HG03520 (cell line): ENCODE results near the gene ATF1.
"Not testable (repeated sequence)": the region's sequence is repeated elsewhere in the genome, so short reads cannot be mapped to it uniquely, and the experiment has no call there.

Source experiments
- ATAC-seq: cut with Tn5 transposase; IDR thresholded peaks from one replicate; pipeline ENCODE4 v1.9.1; 2021; ENCODE audit warnings: mild to moderate bottlenecking, moderate library complexity; ENCODE audit not compliant: unreplicated experiment

The ATF1 gene

GRCh38 chr12:50855218-50855617 is 91.3 kb downstream of the ATF1 start:
- ATAC-seq, result not testable (repeated sequence)

GRCh38 chr12:50855679-50856078 is 91.8 kb downstream of the ATF1 start:
- not testable (repeated sequence) for ATAC-seq

GRCh38 chr12:50859621-50860310 is 95.9 kb downstream of the ATF1 start:
- ATAC-seq, result no peak

GRCh38 chr12:50862316-50862715 is 98.4 kb downstream of the ATF1 start:
- ATAC-seq, result no peak

- no peak for ATAC-seq
Measured at GRCh38 chr12:50865266-50865665, 101.4 kb downstream of the ATF1 start.

GRCh38 chr12:50868881-50869280 is 105.0 kb downstream of the ATF1 start:
- not testable (repeated sequence) for ATAC-seq
